OCI-LY3 (cell line): ENCODE data around the gene PHF3.

Source experiments
- EZH2phosphoT487 ChIP-seq: fragments of 200-600 bp; shearing (Covaris generic); IDR thresholded peaks from 2 replicates; pipeline ENCODE4 v1.6.1; 2018; ENCODE audit warnings: antibody characterized with exemption, mixed run types, low read depth
- TF ChIP-seq, protein P1 (sequence below): fragments of 200-600, 300-600 bp; sonication (generic); IDR thresholded peaks from 2 replicates; pipeline ENCODE4 v1.5.1; 2014; ENCODE audit warnings: antibody characterized with exemption, low read length, low read depth

DNA sequence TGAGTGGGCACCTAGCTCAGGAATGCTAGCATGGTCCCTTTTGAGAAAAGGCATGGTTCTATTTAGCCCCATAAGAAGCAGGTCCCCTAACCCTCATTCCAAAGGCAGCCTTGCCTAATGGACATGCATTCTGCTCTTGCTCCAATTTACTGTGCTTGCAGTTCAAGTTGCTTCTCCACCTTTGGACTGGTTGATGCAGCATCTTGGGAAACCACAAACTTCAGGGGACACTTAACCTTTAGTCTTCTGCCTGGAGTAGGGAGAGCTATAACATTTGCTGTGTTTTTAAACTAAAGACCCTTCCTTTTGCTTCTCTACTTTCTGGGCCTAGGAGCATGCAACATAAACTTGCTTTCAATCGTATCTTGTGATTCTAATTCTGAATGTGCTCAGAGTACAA, 5.1 kb upstream of the PHF3 start:
- TF ChIP-seq, protein P1, sequence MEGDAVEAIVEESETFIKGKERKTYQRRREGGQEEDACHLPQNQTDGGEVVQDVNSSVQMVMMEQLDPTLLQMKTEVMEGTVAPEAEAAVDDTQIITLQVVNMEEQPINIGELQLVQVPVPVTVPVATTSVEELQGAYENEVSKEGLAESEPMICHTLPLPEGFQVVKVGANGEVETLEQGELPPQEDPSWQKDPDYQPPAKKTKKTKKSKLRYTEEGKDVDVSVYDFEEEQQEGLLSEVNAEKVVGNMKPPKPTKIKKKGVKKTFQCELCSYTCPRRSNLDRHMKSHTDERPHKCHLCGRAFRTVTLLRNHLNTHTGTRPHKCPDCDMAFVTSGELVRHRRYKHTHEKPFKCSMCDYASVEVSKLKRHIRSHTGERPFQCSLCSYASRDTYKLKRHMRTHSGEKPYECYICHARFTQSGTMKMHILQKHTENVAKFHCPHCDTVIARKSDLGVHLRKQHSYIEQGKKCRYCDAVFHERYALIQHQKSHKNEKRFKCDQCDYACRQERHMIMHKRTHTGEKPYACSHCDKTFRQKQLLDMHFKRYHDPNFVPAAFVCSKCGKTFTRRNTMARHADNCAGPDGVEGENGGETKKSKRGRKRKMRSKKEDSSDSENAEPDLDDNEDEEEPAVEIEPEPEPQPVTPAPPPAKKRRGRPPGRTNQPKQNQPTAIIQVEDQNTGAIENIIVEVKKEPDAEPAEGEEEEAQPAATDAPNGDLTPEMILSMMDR = no peak
- TF ChIP-seq EZH2phosphoT487 = no peak
